ENCODE data around the gene SSU72.
"Not testable (repeated sequence)": the region's sequence is repeated elsewhere in the genome, so short reads cannot be mapped to it uniquely, and the experiment has no call there.

The SSU72 gene

DNA sequence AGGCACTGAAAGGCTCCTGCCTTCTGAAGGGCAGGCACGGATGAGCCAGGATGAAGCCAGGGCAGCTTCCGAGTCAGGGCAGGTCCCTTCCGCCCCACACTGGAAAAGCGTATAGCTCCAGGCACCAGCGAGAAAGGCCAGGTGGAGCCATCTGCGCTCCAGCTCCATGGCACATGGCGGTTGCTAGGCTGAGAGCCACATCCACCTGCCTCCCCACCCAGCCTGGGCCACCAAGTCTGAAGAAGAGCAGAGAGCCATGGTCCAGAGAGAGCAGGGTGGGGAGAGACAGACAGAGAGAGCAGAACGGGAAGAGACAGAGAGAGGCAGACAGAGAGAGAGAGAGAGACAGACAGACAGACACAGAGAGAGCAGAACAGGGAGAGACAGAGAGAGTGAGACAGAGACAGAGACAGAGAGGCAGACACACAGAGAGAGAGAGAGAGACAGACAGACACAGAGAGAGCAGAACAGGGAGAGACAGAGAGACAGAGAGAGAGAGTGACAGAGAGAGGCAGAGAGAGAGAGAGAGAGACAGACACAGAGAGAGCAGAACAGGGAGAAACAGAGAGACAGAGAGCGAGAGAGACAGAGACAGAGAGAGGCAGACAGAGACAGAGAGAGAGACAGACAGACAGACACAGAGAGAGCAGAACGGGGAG, 20.1 kb upstream of the SSU72 start:
- no peak for DNase-seq

DNA sequence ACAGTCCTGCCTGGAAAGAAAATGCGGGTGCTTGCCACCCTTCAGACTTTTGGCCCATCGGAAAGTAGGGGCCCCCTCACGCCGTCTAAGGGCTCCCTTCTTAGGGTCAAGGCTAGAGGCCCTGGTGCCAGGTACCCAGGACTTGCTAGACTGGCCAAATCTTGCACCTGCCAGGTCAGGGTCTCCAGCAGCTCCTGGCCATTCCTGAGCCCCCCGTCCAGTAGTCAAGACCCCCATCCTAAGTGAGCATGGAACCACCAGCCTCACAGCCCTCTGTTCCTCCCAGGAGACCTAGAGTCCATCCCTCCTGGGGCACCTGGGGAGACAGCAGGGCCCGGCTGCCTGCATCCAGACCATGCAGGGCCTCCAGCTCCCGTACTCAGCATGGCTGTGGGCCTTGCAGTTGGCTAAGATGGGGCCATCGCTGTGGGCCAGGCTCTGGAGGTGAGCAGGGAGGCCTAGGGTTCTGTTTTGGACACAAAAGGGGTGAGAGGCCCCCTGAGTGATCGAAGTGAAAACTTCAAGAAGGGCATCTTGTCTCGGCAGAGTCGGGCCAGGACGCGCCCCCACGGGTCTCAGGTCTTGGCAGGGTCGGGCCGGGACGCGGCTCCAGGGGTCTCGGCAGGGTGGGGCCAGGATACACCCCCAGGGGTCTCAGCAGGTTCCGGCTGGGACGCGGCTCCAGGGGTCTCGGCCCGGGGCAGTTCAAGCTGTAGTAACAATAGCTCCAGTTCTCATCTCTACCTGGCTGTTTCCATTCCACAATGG, 19.4 kb upstream of the SSU72 start:
- no peak for DNase-seq

DNA sequence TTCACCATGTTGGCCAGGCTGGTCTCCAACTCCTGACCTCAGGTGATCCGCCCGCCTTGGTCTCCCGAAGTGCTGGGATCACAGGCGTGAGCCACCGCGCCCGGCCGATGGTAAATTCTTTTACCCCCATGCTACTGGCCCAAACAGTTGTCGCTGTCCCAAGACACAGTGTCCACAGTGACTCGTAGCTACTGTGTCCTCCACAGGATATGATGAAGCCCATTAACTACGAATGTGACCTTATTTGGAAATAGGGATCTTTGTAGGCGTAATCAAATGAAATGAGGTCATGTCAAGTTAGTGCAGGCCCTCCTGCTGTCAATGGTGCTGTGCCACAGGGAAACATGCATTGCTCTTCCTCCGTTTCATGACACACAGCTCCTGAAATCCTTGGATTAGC, 16.8 kb upstream of the SSU72 start:
- no peak for DNase-seq

DNA sequence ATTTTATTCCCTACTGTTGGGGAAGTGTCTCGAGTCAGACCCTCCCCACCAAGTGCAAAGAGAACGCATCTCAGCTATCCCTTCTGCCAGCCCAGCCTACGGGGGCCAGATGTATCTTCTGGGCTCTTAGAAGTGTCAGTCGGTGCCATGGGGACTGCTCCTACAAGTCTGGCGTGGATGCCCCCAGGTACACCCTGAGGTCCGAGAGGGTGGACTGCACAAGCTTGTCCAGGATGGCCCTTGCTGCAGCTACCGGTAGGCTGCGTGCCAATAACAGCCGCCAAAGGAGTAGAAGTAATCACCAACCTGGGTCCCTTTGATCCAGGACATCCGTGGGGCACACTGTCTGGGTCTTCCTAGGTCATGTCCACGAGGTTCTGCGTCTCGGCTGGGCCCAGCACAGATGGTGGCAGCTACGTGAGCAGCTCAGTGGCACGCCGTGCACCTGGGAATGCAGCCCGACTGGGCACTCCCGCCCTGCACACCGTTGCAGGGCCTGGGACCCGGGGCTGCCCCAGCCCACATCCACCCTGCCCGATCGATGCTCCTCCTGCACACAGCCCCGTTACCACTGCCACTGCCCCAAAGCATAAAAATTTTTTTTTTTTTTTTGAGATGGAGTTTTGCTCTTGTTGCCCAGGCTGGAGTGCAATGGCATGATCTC, 8.8 kb upstream of the SSU72 start:
- no peak for DNase-seq

DNA sequence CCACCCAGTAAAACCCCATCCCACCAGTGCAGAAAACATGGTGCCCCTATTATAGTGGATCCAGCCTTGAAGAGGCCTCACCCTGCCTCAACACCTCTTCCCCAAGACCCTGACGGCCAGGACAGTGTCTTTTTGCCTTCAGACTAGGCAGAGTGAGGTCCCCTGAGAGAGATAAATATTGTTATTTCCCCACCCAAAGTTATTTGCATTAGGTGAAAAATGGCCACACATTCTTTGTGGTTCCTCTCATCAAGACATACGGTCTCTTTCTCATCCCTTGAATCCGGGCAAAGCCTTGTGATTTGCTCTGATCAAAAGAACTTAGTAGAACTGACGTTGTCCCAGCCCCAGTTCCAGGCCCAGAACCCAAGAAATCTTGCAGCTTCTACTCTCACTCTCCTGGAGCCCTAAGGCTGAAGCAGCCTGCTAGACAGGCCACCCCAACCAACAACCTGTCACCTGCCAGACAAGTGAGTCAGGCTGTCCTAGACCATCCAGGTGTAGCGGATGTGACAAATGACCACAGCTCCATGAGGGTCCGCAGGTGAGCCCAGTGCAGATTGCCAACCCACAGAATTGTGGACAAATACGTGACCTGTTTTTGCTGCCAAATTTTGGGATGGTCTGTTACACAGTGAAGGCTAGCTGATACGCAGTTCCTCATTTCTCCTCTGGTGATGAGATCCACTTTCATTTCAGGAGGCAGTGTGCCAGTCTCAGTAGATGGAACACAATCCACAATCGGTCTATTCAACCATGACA, 8.1 kb upstream of the SSU72 start:
- DNase-seq, result no peak

DNA sequence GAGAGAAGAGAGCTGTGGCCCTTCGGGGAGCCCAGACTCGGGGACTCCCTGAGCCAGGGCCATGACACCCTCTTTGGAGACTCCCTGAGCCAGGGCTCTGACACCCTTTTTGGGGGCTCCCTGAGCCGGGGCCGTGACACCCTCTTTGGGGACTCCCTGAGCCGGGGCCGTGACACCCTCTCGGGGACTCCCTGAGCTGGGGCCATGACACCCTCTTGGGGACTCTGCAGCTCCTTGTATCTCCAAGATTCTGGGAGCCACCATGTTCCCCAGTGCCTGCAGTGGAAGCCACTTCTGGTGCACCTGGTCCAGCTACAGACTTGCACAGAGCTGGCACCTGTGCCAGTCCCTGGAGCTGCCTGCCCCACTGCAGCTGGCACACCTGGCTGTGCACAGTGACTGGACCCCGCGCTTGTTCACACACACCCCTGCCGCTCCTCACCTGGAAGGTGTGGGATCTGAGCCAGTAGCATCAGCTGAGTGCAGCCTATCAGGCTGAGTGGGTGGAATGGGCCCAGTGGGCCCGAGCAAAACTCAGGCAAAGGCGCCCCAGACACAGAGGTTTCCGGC, 3.8 kb upstream of the SSU72 start:
- no peak for DNase-seq

DNA sequence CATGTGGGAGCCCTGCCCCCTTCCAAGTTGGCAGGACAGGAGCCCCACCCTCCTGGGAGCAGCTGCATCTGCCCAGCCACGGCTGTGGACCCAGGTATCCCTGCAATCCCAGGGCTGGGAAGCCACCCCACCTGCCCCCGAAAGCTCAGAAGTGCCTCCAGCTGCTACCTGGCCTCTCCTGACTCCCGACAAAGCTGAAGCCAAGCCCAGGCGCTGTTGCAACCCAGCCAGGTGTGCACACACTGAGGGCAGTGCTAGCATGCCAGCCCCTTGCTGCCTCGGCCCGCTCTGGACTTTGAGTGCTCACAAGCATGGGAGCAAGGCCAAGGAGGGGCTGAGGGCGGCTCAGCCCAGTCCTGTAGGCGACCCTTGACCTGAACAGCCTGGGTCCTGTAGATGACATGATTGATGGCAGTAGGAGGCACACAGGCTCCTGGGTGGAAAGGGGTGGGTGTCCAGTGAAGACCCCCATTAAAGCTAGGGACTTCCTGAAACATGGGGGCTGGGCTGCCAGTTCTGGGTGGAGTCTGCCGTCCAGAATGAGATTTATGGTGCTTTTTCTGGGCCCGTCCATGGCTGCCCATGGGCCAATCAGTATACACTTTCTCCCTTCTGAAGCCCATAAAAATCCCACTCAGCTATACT, 2.8 kb upstream of the SSU72 start:
- no peak for DNase-seq

DNA sequence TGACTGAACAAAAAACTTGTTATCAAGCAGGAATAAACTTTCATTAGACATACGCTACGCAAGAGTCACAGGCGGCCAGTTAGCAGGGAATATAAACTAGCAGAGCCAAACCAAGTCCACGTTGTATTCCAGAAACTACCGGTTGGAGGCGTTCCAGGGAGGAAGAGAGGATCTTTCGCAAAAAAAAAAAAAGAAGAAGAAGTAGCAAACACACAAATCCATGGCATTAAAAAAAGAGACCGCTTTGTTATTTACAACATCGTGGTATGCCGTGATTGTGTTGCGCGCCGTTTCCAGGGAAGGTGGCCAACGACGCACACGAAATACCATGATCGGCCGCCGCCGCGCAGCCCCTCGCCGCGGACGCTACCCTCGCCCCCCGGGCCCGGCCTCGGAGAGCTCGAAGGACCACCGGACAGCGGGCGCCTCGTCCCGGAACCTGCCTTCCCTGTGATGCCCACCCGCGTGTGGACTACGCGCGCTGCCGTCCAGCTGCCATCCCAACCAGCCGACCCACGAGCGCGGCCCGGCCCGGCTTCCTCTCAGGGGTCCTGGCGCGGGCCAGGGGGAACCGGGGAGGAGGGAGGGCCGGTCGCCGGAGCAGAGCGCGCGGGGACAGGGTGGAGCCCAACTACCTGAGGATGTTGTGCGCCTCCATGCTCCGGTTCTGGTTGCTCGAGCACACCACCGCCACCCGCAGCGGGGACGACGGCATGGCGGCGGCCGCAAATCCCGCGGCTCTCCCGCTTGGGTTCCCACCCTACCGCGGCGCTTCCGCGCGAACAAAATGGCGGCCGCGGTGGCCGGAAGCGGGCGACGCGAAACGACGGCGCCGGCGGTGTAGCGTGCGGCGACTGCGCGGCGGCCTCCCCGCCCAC, 581 bp downstream of the SSU72 start:
- DNase-seq, result peak; percentile 40

DNA sequence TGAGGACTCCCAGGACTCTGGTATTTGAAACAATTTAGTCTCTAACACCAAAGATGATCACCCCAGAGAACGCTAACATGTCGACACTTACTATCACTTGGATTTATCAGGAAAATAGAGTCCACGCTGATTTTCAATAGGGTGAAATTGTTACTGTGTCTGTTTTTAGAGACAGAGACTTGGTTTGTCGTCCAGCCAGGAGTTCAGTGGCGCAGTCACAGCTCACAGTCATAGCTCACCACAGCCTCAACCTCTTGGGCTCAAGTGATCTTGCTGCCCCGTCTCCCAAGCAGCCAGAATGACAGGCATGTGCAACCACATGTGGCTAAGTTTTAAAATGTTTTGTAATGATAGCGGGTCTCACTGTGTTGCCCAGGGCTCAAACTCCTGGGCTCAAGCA, 5.3 kb downstream of the SSU72 start:
- no peak for DNase-seq

DNA sequence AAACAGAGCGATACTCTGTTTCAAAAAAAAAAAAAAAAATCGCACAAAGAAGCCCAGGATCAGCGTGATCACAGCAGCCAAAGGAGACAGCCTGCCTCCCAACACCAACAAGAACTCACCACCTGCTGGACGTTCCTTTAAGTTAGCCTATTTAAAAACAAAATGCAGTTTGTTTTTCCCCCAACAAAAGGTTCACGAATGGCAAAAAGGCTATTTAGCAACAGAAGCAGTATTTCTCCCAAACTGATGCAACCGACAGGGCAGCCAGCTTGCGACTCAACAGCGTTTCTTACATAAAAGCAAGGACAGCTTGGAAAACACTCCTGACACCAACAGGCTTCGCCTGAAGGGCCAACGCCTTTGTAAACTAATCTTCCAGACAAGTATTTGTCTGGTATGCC, 6.8 kb downstream of the SSU72 start:
- no peak for DNase-seq

DNA sequence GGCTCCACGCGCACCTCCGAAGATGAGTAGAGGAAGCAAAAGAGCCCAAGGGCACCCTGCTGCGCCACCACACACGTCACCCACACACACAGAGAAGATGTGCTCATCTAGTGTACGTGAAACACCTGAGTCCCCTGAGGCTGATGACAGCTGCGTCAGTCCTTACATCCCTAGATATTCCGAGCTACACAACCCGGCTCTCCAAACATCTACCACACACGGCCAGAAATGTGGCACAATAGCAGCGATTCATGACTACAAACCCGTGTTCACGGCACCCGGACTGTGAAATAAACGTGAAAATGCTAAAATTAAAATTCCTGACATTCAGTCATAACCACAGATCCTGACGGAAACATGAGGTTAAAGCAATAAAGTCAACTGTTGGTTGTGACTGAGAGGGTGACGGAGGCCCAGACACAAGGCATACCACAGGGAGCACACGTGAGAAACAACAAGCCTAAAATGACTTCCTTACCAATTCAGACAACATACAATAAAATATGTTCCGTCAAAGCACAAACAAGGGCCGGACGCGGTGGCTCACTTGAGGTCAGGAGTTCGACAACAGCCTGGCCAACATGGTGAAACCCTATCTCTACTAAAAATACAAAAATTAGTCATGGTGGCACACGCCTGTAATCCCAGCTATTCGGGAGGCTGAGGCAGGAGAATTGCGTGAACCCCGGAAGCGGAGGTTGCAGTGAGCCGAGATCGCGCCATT, 7.3 kb downstream of the SSU72 start:
- no peak for DNase-seq

DNA sequence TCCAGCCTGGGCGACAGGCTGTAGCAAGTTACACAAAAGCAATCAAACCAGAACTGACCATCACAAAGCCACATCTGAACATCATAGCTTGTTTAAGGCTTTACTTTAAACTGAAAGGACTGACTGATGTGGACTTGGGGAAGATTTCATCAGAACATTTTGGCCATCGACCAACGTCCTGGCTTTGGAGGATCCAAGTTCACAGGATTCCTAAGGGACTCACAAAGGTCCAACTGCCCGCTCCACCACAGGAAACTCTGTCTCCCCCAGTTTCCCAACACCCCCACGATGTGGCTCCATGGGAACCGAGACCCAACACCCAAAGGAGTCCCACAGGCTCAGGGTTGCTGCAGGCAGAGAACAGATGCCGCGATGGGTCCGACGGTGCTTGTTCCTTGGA, 9.3 kb downstream of the SSU72 start:
- no peak for DNase-seq

DNA sequence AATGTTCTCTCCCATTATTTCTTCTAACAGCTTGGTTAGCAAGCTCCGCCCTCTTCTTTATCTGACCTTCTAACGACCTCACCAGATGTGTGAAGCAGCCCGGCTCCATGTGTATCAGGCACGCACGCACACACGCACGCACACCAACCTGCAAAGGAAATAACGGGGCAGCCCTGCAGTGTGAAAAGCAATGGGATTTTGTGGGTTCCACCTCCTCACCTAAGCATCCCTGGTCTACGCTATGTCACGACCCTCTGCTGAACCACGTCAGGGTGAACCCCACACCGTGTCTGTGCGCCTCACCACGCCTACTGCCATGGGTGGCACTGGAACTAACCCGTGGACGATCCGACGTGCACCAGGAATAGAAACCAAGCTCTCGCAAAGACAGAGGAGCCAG, 10.4 kb downstream of the SSU72 start:
- no peak for DNase-seq

DNA sequence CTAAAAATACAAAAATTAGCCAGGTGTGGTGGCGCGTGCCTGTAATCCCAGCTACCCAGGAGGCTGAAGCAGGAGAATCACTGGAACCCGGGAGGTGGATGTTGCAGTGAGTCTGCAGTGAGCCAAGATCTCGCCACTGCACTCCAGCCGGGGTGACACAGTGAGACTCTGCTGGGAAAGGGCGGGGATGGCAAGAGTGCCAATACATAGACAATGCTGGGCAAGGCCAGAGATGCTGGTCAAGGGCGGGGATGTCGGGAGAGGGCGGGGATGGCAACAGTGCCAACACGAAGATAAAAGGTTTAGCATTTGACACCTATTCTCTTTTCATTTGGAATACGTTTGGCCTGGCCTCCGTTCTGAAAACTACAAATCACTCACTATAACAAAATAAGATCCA, 11.0 kb downstream of the SSU72 start:
- DNase-seq, result no peak

DNA sequence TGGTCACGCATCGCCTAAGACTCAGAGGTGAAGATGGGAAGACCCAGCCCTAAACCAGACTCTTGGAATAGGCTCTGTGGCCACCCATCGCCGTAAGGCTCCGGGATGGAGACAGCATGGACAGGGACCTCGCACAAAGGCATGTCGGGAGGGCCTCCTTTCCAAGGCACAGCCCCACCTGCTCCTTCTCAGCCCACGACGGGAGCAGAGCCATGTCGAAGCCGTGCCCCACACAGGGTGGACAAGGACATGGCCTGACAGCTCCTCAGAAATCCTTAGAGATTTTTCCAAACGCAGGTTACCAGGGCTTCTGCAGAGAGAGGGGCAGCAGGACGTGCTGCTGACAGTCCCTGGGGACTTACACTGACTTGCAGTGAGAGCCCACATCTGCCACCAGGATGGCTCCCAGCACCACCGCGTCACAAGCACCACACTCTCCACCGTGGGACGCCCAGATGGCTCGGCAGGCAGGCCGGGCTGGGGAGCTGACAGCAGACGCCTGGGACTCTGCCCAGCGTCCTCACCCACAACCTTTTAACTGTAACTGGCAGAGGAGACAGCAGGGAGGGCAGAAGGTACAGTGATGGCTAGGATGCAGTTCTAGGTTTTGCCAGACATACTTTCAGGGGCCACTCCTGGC, 12.0 kb downstream of the SSU72 start:
- no peak for DNase-seq

DNA sequence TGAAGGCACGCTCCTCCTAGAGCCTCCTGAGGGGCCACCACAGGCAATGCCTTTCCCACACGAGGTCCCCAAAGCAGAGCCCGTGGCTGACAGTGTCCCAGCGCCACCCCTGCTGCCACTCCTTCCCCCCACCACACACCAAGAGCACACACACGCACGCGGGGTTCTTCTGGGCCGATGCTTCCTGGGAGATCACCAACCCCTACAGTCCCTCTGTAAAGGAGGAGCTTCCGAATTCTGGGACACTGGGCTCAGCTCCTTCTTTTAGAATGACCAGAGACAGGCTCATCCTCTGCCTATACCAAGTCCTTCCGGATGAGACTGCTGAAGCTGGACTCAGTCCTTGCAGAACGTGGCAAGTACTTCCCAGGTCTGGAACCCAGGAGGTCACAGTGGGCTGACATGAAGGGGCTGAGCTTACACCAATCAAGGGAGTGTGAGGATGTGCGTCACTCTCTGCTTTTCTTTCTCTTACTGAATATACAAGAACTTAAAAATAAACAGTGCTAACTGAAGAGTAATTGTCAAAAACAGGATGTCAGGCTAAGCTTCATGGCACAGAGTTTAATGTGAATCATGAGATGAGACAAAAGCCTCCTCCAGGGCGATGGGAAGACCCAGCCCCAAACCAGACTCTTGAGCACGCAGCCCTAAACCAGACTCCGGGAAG, 12.7 kb downstream of the SSU72 start:
- DNase-seq, result no peak

DNA sequence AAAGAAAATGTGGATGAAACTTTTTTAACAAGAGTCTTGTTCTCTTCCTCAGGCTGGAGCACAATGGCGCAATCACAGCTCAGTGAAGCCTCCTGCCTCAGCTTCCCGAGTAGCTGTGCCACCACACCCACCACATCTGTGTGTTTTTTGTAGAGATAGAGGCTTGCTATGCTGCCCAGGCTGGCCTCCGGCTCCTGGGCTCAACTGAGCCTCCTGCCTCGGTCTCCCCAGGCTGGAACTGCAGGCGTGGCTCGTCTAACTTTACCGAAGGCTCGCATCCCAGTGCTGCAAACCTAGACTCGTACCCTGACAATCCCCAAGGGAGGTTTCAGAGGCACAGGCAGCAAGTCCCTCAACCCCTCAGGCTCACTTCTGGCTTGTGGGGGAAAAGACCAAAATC, 14.5 kb downstream of the SSU72 start:
- no peak for DNase-seq

DNA sequence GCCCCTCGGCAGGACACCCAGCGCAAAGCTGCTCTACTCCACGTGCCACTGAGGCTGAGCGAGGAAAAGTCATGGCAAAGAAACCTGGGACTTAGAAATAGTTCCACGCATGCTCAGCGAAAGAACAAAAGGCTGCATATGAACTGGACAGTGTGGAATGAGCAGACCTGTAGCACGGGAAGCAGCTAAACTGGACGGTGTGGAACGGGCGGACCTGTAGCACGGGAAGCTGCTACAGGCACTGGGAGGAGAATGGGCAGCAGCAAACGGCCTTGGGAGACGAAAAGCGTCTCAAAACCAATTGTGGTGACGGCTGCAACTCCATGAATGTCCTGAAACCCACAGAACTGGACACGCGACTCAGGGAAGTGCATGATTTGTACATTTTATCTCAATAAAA, 15.6 kb downstream of the SSU72 start:
- DNase-seq, result no peak

DNA sequence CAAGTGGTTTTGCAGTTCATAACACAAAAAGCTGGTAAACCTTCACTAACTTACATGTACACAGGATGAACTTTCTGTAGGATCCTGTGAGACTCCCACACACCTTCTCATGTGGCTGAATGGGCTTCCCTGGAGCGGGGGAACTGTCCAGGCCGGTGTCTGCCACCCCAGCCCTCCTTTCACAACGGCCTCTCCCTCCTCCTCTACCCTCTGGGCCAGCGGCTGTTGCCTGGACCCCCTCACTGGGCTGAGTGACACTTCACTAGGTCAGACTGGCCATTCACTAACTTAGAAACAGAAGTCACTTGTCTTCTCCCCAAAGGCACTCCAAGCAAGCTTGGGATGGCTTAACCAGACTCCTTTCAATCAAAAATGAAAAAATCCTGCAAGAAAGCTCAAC, 16.1 kb downstream of the SSU72 start:
- no peak for DNase-seq

DNA sequence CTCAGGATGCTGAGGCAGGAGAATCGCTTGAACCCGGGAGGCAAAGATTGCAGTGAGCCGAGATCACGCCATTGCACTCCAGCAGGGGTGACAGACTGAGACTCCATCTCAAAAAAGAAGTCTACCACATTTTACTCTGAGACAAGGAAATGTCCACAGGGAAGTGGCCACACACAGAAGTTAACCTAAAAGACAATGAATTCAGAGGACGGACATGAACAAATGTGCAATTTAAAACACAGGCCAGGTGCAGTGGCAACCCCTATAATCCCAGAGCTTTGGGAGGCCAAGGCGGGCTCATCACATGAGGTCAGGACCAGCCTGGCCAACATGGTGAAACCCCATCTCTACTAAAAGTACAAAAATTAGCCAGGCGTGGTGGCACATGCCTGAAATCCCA, 17.0 kb downstream of the SSU72 start:
- not testable (repeated sequence) for DNase-seq
